Activated CD4-positive, CD25-positive, alpha-beta regulatory T cell treated with anti-CD3 and anti-CD28 coated beads, Interleukin-2, amount 50 U/mL, for 72 hours (primary cell): ENCODE results near the gene SNX1.

Experiments
- DNase-seq: peaks from one replicate; pipeline ENCODE4 v3.0.0; 2021

The SNX1 gene

DNA sequence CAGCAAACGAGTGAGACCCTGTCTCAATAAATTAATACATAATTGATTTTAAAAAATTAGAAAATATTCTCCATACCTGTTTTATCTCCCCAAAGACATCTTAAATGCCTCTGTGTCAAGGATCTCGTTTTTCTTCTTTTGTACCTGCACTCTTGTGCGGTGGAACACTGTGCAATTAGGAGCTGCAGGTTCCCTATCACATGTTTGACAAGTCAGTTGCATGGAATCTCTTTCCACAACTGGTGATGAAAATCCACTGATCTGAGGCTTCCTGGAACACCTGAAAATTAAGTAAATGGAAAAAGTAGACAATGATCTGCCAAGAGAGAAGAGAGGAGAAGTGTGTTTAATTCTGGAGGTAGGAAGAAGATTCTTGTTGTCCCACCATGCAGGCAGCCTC lies 52.8 kb downstream of the SNX1 start:
- no peak for DNase-seq

DNA sequence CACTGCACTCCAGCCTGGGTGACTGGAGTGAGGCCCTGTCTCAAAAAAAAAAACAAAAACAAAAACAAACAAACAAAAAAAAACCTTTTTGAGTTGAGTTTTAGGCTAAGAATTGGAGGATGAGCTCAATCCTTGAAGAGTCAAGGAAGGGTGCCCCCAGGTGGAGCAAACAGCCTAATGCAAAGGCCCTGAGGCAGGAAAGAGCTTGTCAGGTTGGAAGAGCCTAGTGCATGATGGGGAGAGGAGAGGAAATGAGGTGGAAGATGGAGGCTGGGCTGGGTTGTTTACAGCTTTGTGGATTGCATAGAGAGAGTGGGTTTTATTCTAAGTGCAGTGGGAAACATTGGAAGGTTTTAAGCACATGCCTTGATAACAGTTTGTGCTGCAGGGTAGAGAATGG lies 53.6 kb downstream of the SNX1 start:
- no peak for DNase-seq

GRCh38 chr15:64149893-64150578 lies 54.3 kb downstream of the SNX1 start:
- no peak for DNase-seq

- DNase-seq, result peak; percentile 43
Observed at GRCh38 chr15:64151727-64152506, 56.1 kb downstream of the SNX1 start, which contains the start of gene SNX22. Gene SNX22 (plus strand): TSS chr15:64151731. CDS start chr15:64151776, 45 bp downstream.

DNA sequence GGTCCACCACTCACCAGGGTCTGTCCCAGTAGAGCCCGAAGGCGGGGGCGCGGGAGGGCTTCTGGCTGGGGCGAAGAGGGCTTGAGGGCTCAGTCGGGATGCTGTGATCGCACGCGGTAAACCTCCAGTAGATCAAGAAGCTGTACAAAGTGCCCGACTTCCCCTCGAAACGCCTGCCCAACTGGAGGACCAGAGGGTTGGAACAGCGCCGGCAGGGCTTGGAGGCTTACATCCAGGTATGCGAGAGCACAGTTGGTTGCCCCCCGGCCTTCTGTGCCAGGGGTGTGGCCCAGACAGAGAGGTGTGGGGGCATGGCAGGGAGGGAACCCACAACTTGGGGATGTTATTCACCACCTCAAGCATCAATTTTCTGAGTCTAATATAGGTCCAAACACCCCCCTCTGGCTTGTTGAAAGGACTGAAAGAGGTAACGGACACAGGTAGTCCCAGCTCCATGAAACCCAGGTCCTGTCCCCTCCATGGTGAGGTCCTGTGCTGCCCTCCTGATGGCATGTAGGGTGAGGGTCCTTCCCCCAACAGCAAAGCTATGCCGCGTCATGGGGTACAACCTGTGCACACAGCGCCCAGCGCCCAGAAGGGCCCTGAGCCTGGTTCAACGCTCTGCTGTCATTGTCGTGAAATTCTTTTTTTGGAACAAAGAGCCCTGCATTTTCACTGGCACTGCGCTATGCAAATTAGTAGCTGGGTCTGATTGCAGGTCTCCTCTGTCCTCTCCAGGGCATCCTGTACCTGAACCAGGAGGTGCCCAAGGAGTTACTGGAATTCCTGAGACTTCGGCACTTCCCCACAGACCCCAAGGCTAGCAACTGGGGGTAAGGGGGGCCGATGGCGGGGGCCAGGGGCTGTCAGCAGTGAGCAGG lies 57.0 kb downstream of the SNX1 start:
- no peak for DNase-seq

GRCh38 chr15:64153480-64154367 lies 57.9 kb downstream of the SNX1 start:
- peak; percentile 95 for DNase-seq

DNA sequence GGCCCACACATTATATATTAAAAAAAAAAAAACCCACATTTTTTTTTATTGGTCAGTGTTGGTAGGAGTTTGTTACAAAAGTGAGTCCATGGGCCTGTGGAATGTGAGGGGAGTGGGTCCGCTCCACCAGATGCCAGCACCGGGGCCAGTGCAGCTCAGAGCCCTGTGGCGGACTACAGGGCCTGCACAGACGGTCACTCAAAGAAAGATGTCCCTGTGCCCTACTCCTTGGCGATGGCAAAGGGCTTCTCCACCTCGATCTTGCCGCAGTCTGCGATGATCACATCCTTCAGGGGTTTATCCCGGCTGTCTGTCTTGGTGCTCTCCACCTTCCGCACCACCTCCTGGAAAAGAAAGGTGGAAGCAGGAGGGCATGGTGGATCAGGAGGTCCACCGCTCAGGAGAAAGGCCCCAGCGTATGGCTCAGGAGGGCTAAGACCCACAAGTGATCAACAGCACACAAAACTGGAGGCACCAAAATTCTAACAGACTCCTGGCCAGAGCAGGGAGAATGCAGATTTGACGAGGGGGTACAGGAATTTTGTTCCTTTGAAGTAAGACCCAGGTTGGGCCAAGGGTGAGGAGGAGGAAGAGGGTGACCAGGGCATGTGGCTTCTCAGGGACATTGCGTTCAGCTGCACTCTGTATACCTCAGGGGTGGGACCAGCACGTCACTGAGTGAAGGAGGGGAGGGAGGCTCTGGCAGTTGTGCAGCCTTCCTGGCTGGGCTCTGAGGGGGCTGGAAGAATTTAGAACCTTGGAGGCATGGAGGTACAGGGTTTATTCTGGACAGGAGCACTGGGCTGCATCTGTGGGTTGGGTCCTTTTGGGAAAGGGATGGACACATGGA lies 60.2 kb downstream of the SNX1 start:
- no peak for DNase-seq

DNA sequence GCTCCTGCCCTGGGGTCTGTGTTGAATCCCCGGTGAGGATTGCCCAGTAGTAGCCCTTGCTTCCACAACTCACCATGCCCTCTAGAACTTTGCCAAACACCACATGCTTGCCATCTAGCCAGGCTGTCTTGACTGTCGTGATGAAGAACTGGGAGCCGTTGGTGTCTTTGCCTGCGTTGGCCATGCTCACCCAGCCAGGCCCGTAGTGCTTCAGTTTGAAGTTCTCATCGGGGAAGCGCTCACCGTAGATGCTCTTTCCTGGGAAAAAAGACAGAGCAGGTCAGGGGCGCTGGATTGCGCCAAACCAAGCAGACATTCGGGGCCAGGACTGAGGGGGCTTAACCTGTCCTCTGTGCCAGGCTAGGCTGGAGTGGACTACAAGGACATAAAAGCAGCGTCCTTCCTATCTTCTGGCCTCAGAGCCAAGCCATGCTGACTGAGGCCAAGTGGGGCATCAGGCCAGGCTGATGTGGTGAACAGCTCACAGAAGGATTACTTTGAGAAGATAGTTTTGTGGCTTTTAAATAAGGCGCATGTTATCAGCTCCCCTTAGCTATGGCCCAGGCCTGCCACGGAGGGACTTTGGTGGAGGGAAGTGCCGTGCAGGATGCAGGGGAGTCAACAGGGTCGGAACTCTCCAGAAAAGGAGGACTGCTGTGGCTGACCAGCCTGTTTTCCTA lies 61.0 kb downstream of the SNX1 start:
- no peak for DNase-seq

DNA sequence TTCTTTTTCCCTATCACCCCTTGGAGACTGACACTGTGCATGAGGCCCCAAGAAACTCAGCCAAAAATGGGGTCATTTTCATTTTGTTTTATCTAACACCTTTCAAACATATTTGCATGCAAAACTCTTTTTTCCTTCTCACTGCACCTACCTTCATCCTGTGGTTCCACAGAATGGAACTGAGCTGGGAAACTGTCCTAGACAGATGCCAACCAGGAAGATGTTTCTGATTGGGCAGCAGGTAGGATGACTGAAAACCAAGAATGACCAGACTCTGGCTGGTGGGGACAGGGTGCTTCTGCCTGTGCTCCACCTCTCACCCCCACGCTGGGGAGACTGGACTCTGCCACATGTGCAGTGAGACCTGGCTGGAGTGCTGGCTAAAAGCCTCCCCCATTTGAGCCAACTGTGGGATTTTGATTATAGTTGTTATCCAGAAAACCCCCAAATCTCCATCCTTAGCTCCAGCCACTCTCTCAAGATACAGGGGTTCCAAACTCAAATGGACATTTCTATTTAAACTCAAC lies 61.9 kb downstream of the SNX1 start:
- DNase-seq, result no peak

DNA sequence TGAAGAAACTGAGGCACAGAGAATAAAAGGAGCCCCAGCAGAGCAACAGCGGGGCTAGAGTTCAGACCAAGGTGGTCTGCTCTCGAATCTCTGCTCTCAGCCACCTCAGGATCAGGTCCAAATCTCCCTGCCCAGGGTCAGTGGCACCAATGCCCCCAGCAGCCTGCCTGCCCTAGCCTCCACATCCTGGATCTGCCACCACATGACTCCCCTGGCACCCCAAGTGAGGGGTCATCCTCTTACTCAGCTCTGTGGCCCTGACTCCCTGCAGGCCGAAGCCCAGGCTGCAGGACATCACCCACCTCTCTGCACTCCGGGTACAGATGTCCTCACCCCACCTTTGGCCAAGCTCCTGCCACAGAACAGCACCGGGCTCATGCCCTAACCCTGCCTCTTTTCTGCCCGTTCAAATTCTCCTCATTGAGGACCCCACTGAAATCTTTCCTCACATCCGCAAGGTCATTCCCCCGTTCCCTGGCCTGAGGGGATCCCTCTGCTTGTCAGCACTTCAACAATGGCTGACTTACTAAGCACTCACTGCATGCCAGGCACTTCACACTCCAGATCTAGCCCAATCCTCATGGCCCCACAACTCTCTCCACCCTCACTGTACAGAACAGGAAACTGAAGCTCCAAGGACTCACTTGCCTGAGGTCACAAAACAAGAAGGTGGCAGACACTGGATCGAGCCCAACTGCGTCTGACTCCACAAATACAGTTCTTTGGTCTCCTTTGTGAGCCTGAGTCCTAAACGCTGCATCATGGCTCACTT lies 62.8 kb downstream of the SNX1 start:
- DNase-seq, result no peak

DNA sequence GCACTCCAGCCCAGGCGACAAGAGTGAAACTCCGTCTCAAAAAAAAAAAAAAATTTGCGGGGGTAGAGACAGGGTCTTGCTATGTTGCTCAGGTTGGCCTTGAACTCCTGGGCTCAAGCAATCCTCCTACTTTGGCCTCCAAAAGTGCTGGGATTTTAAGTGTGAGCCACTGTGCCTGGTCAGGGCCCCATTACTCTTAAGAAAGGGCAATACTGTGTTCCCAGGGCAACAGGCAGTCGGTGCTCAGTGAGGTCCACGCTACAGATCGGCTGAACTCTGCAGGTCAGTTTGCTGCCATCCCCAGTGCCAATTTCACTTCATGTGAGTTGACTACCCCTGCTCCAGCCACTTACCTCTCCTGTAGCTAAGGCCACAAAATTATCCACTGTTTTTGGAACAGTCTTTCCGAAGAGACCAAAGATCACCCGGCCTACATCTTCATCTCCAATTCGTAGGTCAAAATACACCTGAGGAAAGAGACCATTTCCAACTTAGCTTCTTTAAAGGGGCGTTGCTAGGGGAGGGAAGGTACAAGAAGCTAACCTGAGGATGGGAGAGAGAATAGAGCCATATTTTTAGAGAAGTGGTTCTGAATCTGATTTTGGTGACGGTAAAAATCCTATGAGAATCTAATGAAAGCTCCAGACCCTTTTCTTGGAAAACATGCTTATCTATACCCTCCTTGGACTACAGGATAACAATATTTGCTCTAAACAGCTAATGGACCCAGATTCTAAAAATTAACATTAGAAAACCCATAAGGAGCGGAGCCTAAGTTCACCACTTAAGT lies 66.1 kb downstream of the SNX1 start:
- DNase-seq, result no peak

- DNase-seq, result no peak
Observed at GRCh38 chr15:64162478-64162868, 66.7 kb downstream of the SNX1 start.

- DNase-seq, result peak; percentile 96
Observed at GRCh38 chr15:64162869-64163658, 67.3 kb downstream of the SNX1 start, which contains the start of gene PPIB. Gene PPIB (minus strand): TSS chr15:64163022. CDS start chr15:64162986, 36 bp downstream.

- no peak for DNase-seq
Observed at GRCh38 chr15:64163659-64164362, 68.0 kb downstream of the SNX1 start.

- no peak for DNase-seq
Observed at GRCh38 chr15:64164436-64164835, 68.7 kb downstream of the SNX1 start.

DNA sequence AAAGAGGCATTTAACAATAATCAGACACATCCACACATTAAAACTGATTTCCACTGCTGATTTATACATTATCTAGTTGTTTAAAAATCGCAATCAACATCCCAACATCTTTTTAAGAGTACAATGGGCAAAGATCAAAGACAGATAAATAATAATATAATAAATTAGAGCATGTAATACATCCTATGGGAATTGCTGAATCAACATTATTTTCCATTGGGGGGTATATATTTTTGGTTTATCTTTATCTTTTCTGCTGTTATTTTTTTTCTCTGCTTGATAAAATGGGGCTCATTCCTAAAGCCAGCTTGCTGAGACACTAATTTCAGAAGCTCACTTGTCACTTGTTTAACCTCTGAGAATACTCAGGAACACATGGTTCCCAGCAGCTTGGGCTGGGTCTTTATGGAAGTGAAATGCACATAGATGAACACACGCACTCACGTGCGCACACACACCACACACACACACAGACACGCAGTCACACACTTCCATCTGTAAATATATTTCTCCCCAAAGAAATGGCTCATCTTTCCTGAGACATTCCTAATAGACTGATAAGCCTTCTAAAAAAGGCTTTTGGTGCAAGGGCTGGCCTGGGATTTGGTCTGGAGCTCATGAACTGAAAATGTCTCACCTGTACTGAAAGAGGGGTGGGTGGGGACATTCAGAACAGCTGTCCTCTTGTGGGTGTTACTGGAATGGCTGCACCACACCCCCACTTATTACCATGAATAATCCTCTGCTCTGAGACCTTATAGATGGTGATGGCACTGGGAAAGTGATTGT lies 70.5 kb downstream of the SNX1 start:
- DNase-seq, result no peak
